GM23248 (cell line): ENCODE data around the gene MCF2L. TPM values are rescaled to one million over a fixed set of nuclear protein-coding genes. Genes with fewer than 3 reads are reported as not detected.

Experiments used
- DNase-seq: peaks from one replicate; pipeline ENCODE4 v3.0.0-alpha.2; 2015
- H2AFZ ChIP-seq: fragments of 200-600 bp; sonication (generic); 2 replicates; pipeline ENCODE4 v1.6.1; 2016; ENCODE audit warnings: antibody characterized with exemption
- H3F3A ChIP-seq: fragments of 200-600 bp; sonication (generic); 2 replicates; pipeline ENCODE4 v1.6.1; 2016; ENCODE audit warnings: mild to moderate bottlenecking, antibody characterized with exemption, mixed run types; ENCODE audit not compliant: insufficient read depth
- H3K27ac ChIP-seq: fragments of 200-600 bp; sonication (generic); 2 replicates; pipeline ENCODE4 v1.5.1; 2016; ENCODE audit warnings: mild to moderate bottlenecking
- H3K27me3 ChIP-seq: fragments of 200-600 bp; sonication (generic); replicated peaks from 2 replicates; pipeline ENCODE4 v1.6.1; 2016; ENCODE audit warnings: mild to moderate bottlenecking; ENCODE audit not compliant: insufficient read depth
- H3K36me3 ChIP-seq: fragments of 200-600 bp; sonication (generic); 2 replicates; pipeline ENCODE4 v1.6.1; 2016; ENCODE audit warnings: low read depth, mild to moderate bottlenecking
- H3K4me1 ChIP-seq: fragments of 200-600 bp; sonication (generic); 2 replicates; pipeline ENCODE4 v1.6.1; 2016; ENCODE audit warnings: mild to moderate bottlenecking; ENCODE audit not compliant: insufficient read depth
- H3K4me2 ChIP-seq: fragments of 200-600 bp; sonication (generic); one replicate; pipeline ENCODE4 v1.6.1; 2016; ENCODE audit warnings: mild to moderate bottlenecking; ENCODE audit not compliant: unreplicated experiment
- H3K4me3 ChIP-seq: fragments of 200-600 bp; sonication (generic); 2 replicates; pipeline ENCODE4 v1.5.1; 2016; ENCODE audit warnings: mild to moderate bottlenecking
- H3K79me2 ChIP-seq: fragments of 200-600 bp; sonication (generic); 2 replicates; pipeline ENCODE4 v1.6.1; 2016; ENCODE audit warnings: mild to moderate bottlenecking; ENCODE audit not compliant: insufficient read depth
- H3K9ac ChIP-seq: fragments of 200-600 bp; sonication (generic); 2 replicates; pipeline ENCODE4 v1.6.1; 2016; ENCODE audit warnings: mild to moderate bottlenecking
- H3K9me2 ChIP-seq: fragments of 200-600 bp; sonication (generic); 2 replicates; pipeline ENCODE4 v1.6.1; 2016; ENCODE audit warnings: mixed run types, mild to moderate bottlenecking, moderate library complexity; ENCODE audit not compliant: insufficient read depth
- H3K9me3 ChIP-seq: fragments of 200-600 bp; sonication (generic); one replicate; pipeline ENCODE4 v1.6.1; 2017; ENCODE audit warnings: low read depth
- H4K20me1 ChIP-seq: fragments of 200-600 bp; sonication (generic); 2 replicates; pipeline ENCODE4 v1.6.0; 2016; ENCODE audit not compliant: insufficient read depth
- EZH2 ChIP-seq: fragments of 200-600 bp; sonication (generic); IDR thresholded peaks from 2 replicates; pipeline ENCODE4 v1.6.1; 2018; ENCODE audit warnings: antibody characterized with exemption, mild to moderate bottlenecking; ENCODE audit not compliant: insufficient read depth, poor library complexity, severe bottlenecking
- EZH2phosphoT487 ChIP-seq: fragments of 200-600 bp; sonication (generic); IDR thresholded peaks from 2 replicates; pipeline ENCODE4 v1.6.1; 2018; ENCODE audit warnings: antibody characterized with exemption, moderate library complexity, mild to moderate bottlenecking, low read depth; ENCODE audit not compliant: insufficient read depth
- WGBS, 2 experiments: methylation state at CpG; one replicate each; pipeline ENCODE4 v1.1.6; 2015 to 2017; ENCODE audit warnings: low lambda C conversion rate in 2 of 2, low coverage in 1 of 2; ENCODE audit errors: missing lambda C conversion rate in 2 of 2; 5-methylcytosine and 5-hydroxymethylcytosine counted together
- in situ Hi-C: fragments of 300-500 bp; cut with MboI; formaldehyde crosslinking; loops from 2 replicates; pipeline ENCODE4 v1.15.0; 2020
- polyA plus RNA-seq: library from polyadenylated mRNA; unstranded; fragments of >200 nt; fragmentation: Nextera tagmentation; extraction: Ambion mirVana; gene quantifications from 2 replicates; pipeline ENCODE4 v1.2.1, GENCODE V29; 2016
- total RNA-seq: library from RNA; depleted of rRNA; stranded (reverse); fragments of >200 nt; shearing (Covaris generic); gene quantifications from 2 replicates; pipeline ENCODE4 v1.2.3, GENCODE V29; 2014; rRNA removed

MCF2L gene
- total and polyA plus RNA-seq, 2 experiments from 2014 or later: not detected

DNA sequence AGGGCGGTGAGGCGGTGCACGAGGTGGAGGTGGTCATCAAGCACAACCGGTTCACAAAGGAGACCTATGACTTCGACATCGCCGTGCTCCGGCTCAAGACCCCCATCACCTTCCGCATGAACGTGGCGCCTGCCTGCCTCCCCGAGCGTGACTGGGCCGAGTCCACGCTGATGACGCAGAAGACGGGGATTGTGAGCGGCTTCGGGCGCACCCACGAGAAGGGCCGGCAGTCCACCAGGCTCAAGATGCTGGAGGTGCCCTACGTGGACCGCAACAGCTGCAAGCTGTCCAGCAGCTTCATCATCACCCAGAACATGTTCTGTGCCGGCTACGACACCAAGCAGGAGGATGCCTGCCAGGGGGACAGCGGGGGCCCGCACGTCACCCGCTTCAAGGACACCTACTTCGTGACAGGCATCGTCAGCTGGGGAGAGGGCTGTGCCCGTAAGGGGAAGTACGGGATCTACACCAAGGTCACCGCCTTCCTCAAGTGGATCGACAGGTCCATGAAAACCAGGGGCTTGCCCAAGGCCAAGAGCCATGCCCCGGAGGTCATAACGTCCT, 180.0 kb downstream of the MCF2L start:
- TF ChIP-seq EZH2 (no peak), EZH2phosphoT487 (no peak)
- Histone ChIP-seq H3K36me3 (no peaks in the 10 kb centered on the region), H2AFZ (no peak overlapping the region), H3F3A (no peaks in the 10 kb centered on the region), H3K4me1 (peaks cover 4% of the 10 kb centered on the region; the same call in 1 of the 2 replicates), H3K4me3 (no peak overlapping the region), H3K79me2 (no peaks in the 10 kb centered on the region), H3K27ac (no peak overlapping the region), H4K20me1 (no peaks in the 10 kb centered on the region), H3K4me2 (no peak overlapping the region), H3K9me2 (no peaks in the 10 kb centered on the region), H3K27me3 (no peaks in the 10 kb centered on the region), H3K9me3 (no peaks in the 10 kb centered on the region), H3K9ac (no peak overlapping the region)
- WGBS, 2 experiments: 91 to 92% methylated on average over 37 to 38 of the region's 38 CpGs
- in situ Hi-C loops: no loop called here
- DNase-seq: no peak

Other genes starting within 250 kb of the MCF2L start
- not detected in 2 replicates for gene F7, start 136.6 kb downstream of the MCF2L start, total RNA-seq
- gene F7, start 136.6 kb downstream of the MCF2L start, polyA plus RNA-seq: not detected in 2 replicates
- gene F10, start 153.6 kb downstream of the MCF2L start, total RNA-seq: 7.8 and 10.2 TPM in 2 replicates
- 9.0 and 9.1 TPM in 2 replicates for gene F10, start 153.6 kb downstream of the MCF2L start, polyA plus RNA-seq
- gene PROZ, start 189.4 kb downstream of the MCF2L start, total RNA-seq: not detected in 2 replicates
- not detected in 2 replicates for gene PROZ, start 189.4 kb downstream of the MCF2L start, polyA plus RNA-seq
- gene PCID2, start 239.5 kb downstream of the MCF2L start, total RNA-seq: 60.7 and 67.9 TPM in 2 replicates
- 58.3 and 58.6 TPM in 2 replicates for gene PCID2, start 239.5 kb downstream of the MCF2L start, polyA plus RNA-seq
- gene CUL4A, start 240.4 kb downstream of the MCF2L start, total RNA-seq: 93.0 and 197 TPM in 2 replicates
- 65.9 and 67.3 TPM in 2 replicates for gene CUL4A, start 240.4 kb downstream of the MCF2L start, polyA plus RNA-seq